OCI-LY7 (cell line): Measurements from ENCODE around the gene ADAMTSL3.

ENCODE experiments used
- EZH2phosphoT487 ChIP-seq: fragments of 200-600 bp; sonication (generic); IDR thresholded peaks from 2 replicates; pipeline ENCODE4 v1.6.1; 2018; ENCODE audit warnings: low read depth, borderline replicate concordance, mild to moderate bottlenecking, mixed run types, antibody characterized with exemption, low read length, moderate library complexity, mixed read lengths
- TF ChIP-seq, protein P1 (sequence below): fragments of 200-600 bp; sonication (generic); conservative IDR thresholded peaks from 2 replicates; pipeline ENCODE4 v1.5.1; 2014; ENCODE audit warnings: mild to moderate bottlenecking, antibody characterized with exemption, low read length, moderate library complexity, mixed read lengths

DNA sequence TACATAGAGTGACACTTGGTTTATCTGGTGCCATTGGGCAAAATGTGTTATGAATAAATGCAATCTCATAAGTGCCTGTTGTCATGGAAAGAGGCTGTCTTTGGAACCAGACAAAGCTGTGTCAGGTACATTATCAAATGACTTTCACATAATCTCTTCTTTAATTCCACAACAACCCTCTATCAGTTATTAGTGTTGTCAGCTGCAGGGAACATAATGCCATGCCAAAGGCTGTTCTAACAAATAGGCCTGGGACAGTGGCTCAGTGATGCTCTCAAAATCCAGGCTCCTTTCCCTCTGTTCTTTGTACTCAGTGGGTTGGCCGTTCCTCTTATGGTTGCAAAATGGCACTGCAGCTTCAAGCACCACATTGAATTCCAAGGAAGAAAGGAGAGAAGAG is 91.8 kb downstream of the ADAMTSL3 start:
- TF ChIP-seq, protein P1, sequence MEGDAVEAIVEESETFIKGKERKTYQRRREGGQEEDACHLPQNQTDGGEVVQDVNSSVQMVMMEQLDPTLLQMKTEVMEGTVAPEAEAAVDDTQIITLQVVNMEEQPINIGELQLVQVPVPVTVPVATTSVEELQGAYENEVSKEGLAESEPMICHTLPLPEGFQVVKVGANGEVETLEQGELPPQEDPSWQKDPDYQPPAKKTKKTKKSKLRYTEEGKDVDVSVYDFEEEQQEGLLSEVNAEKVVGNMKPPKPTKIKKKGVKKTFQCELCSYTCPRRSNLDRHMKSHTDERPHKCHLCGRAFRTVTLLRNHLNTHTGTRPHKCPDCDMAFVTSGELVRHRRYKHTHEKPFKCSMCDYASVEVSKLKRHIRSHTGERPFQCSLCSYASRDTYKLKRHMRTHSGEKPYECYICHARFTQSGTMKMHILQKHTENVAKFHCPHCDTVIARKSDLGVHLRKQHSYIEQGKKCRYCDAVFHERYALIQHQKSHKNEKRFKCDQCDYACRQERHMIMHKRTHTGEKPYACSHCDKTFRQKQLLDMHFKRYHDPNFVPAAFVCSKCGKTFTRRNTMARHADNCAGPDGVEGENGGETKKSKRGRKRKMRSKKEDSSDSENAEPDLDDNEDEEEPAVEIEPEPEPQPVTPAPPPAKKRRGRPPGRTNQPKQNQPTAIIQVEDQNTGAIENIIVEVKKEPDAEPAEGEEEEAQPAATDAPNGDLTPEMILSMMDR, result no peak
- no peak for TF ChIP-seq EZH2phosphoT487
